Measurements from ENCODE around the gene THADA.

Gene THADA

GRCh38 chr2:43540021-43540779 is 55.6 kb downstream of the THADA start:
- H3K27ac ChIP-seq (replicated peaks): peak overlapping the region; percentile 63
- H3K4me3 ChIP-seq (replicated peaks; ENCODE audit: insufficient read depth, low read length): no peak overlapping the region
- H3K27me3 ChIP-seq (ENCODE audit: insufficient read depth, poor library complexity, severe bottlenecking): no peaks in the 10 kb centered on the region
- TF ChIP-seq POLR2AphosphoS5 (IDR thresholded peaks at IDR 0.05; ENCODE audit: low read depth) (peak; percentile 97), SPI1 (IDR thresholded peaks at IDR 0.05; ENCODE audit: borderline replicate concordance, low read depth) (no peak; the same call in 1 of the 2 replicates), CTCF (IDR thresholded peaks at IDR 0.05; ENCODE audit: insufficient read depth, low read length) (no peak)
- peak; percentile 84 to 94 for DNase-seq (ENCODE audit: low read depth in 1 of 2, low spot score in 1 of 2)

- DNase-seq (ENCODE audit: low read depth in 1 of 2, low spot score in 1 of 2): no peak
Measured at GRCh38 chr2:43539436-43539835, 56.4 kb downstream of the THADA start.

DNA sequence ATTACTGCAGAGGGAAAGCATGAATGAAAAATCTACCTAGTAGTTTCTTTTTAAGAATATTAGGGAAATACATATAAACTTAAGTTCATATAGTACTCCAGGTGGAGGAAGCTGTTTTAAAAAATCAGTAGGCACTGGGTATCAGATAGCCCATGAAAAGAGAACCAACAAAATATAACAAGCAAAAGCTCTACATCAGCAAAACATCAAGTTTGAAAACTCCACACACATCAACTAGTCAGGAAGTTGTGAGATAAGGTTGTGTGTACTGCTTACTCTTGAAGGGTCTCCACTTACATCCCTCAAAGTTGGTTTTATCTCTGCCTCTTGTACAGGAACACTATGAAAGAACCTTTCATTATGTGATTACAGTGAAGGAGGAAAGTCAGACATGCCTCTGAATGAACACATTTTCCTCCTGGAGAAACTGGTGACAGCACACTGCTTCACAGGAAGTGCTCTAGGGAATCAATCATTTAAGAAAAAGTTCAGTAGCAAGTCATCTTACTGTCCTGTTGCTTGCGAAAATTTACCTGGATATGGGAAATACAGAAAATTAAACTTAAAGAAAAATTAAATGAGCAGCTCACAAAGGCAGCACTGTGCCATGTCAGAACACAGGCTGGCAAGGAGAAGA is 57.7 kb downstream of the THADA start:
- Histone ChIP-seq H3K4me3 (replicated peaks; ENCODE audit: insufficient read depth, low read length) (no peak overlapping the region), H3K27me3 (ENCODE audit: insufficient read depth, poor library complexity, severe bottlenecking) (no peaks in the 10 kb centered on the region), H3K27ac (replicated peaks) (peak overlapping the region; percentile 26; the same call in 1 of the 2 replicates)
- DNase-seq (ENCODE audit: low read depth in 1 of 2, low spot score in 1 of 2): no peak
- TF ChIP-seq, protein P1, sequence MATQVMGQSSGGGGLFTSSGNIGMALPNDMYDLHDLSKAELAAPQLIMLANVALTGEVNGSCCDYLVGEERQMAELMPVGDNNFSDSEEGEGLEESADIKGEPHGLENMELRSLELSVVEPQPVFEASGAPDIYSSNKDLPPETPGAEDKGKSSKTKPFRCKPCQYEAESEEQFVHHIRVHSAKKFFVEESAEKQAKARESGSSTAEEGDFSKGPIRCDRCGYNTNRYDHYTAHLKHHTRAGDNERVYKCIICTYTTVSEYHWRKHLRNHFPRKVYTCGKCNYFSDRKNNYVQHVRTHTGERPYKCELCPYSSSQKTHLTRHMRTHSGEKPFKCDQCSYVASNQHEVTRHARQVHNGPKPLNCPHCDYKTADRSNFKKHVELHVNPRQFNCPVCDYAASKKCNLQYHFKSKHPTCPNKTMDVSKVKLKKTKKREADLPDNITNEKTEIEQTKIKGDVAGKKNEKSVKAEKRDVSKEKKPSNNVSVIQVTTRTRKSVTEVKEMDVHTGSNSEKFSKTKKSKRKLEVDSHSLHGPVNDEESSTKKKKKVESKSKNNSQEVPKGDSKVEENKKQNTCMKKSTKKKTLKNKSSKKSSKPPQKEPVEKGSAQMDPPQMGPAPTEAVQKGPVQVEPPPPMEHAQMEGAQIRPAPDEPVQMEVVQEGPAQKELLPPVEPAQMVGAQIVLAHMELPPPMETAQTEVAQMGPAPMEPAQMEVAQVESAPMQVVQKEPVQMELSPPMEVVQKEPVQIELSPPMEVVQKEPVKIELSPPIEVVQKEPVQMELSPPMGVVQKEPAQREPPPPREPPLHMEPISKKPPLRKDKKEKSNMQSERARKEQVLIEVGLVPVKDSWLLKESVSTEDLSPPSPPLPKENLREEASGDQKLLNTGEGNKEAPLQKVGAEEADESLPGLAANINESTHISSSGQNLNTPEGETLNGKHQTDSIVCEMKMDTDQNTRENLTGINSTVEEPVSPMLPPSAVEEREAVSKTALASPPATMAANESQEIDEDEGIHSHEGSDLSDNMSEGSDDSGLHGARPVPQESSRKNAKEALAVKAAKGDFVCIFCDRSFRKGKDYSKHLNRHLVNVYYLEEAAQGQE (IDR thresholded peaks at IDR 0.05; ENCODE audit: insufficient replicate concordance, low read depth): no peak
- no peak for TF ChIP-seq SPI1 (IDR thresholded peaks at IDR 0.05; ENCODE audit: borderline replicate concordance, low read depth)
- TF ChIP-seq CTCF (IDR thresholded peaks at IDR 0.05; ENCODE audit: insufficient read depth, low read length): no peak

More at GRCh38 chr2:43539436-43539835, 56.4 kb downstream of the THADA start:
- TF ChIP-seq GABPA (IDR thresholded peaks at IDR 0.05; ENCODE audit: low read depth) (no peak), SPI1 (IDR thresholded peaks at IDR 0.05; ENCODE audit: borderline replicate concordance, low read depth) (no peak), POLR2AphosphoS5 (IDR thresholded peaks at IDR 0.05; ENCODE audit: low read depth) (no peak), CTCF (IDR thresholded peaks at IDR 0.05; ENCODE audit: insufficient read depth, low read length) (no peak)
- TF ChIP-seq, protein P1 (IDR thresholded peaks at IDR 0.05; ENCODE audit: insufficient replicate concordance, low read depth): no peak
- Histone ChIP-seq H3K4me3 (replicated peaks; ENCODE audit: insufficient read depth, low read length) (no peak overlapping the region), H3K27me3 (ENCODE audit: insufficient read depth, poor library complexity, severe bottlenecking) (no peaks in the 10 kb centered on the region), H3K27ac (replicated peaks) (peak overlapping the region; percentile 63)

Data from HL-60 (cell line).